NCI-H1105 (cell line): ENCODE data around the gene SPART.
"Not testable (repeated sequence)": the region's sequence is repeated elsewhere in the genome, so short reads cannot be mapped to it uniquely, and the experiment has no call there.

Experiments
- DNase-seq: peaks from one replicate; lab custom pipeline; 2025; lab: John Stamatoyannopoulos, UW

Gene SPART

DNA sequence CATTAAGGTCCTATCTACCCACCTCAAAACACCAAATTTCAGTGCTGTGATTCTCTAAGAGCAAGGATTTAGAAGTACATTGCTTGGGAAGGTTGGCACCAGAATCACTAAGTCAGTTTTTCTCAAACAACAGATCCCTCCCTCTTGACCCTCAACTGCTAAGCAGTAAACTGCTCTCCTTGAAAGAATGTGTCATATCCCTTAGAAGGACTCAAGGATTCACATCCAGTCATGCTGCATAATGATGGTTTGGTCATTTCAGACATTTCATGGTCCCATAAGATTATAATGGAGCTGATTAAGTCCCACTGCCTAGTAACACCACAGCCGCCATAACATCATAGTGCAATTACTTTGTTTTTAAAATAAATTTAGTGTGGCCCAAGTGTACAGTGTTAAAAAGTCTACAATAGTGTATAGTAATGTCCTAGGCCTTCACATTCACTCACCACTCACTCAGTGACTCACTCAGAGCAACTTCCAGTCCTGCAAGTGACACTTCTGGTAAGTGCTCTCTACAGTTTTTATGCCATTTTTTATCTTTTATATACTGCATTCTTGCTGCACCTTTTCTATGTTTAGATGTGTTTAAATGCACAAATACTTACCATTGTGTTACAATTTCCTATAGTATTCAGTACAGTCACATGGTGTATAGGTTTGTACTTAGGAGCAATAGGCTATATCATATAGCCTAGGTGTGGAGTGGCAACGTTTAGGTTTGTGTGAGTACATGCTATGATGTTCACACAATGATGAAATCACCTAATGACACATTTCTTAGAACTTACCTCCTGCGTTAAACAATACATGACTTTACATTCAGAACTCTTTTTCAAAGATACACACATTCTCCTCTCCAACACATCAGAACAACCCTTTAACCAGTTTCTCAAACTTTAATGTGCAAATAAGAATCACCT is 32.9 kb downstream of the SPART start:
- DNase-seq = no peak

DNA sequence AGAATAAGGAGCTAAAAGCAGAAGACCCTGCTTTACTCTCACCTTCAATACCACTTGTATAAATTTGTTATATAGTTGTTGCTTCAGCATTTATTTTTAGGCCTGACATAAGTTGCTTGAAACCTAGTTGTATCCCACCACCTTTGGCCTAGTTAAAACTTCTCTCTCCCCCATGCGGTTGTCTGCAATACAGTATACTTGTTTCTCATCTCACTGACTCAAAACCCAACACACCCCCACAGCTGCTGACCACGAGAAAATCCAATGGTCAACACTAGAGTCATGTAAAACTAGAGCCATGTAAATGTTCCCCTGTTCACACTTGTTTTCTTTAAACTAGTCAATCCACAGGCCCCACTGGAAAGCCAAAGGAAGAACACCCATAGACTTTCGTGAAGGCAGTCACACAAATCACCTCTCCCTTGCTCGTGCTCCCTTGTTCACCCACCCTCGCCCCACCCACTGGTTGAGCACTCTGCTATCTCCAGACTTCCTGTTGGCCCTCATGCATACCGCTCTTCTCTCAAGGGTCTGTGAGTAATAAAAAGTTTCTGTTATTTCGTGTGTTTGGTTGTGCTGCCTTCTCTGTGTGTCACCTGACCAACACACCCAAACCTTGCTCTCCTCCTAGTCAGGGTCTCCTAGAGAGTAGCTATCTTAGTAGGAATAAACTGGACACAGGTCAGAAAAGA is 35.6 kb downstream of the SPART start:
- no peak for DNase-seq

DNA sequence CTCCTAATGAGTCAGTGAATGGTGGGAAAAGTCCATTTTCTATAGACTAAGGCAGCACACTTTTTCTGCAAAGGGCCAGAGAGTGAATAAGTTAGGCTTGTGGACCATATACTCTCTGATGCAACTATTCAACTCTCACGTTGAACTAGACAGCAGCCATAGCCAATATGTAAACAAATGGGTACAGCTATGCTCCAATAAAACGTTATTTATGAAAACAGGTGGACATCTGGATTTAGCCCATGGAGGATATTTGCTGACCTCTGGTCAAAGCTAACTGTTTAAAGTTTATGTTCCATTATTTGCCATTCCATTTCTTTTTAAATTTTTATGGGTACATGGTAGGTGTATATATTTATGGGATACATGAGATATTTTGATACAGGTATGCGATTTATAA is 43.9 kb downstream of the SPART start:
- no peak for DNase-seq

DNA sequence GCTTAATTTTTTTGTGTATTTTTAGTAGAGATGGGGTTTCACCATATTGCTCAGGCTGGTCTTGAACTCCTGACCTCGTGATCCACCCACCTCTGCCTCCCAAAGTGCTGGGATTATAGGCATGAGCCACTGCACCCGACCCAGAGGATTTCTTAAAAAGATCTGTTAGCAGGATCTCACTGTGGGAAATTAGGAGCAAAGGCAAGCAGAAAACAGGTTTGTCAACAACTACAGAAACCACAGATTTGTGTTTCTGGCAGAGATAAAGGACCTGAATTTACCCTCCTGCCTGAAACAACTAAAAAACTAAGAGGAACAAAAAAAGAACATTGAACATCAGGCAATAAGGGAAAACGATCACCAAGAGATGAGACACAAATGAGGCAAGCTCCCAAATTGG is 46.7 kb downstream of the SPART start:
- DNase-seq = not testable (repeated sequence)

DNA sequence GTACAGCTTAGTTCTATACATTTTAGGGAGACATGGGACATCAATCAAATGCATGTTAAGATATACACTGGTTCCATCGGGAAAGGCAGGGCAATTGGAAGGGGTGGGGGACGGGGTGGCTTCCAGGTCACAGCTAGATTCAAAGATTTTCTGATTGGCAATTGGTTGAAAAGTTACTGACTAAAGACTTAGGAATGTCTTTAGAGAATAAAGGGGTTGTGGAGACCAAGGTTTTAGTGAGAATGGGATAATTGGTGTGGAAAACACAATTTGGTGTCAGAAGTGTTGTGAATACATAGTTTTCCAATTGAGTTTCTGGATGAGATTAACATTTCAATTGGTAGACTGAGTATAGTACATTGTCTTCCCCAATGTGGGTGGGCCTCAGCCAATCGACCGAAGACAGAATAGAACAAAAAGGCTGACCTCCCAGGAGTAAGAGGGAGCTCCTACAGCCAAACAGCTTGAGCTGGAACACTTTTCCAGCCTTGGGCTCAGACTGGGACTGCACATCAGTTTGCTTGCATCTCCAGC is 47.6 kb downstream of the SPART start:
- no peak for DNase-seq

DNA sequence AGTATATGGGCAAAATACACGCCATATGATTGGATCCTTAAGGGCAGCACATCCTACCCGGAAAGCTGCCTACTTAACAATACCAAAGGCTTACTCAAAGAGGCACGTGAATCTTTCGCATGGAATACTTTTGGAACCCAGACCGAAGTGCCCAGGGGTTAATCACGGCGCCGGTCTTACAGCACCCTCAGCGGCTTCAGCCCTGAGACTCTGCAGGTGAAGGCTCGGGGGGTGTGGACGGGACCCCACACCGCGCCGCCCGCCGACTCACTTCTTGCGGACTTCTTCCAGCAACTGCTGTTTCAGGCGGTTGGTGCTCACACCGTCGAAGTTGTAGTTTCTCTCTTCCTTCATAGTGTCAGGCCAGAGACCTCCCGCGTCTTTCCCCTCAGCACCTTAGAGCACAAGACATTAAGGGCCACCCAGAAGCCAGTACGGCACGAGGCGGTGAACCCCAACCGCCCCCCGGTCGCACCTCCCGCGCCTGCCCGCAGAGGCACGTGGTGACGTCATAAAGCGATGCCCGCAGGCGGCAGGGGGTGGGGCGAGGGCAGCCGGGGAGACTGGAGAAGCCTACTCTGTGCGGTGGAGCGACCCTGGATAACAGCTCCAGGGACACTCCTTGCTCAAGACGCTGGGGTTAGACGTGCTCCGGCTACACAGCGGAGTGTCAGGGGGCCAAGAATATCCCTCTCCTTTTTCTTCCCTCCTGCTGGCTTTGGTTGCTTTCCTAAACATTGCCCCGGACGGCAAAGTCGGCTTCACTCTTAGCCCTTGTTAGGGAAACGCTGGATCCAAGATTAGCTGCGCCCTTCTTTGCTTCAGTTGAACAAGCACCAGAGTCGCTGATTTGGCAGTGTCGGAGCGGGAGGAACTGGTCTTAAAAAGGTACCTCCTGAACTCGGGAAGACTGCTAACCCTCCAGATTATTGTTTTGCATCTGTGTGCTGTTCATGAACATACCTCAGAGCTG is 48.5 kb downstream of the SPART start, which contains the start of gene CCDC169:
CCDC169 (minus strand) TSS at position 449 of the 973 bp plus-strand sequence; CDS start at position 354, 95 bp downstream.
- DNase-seq = peak; percentile 37

DNA sequence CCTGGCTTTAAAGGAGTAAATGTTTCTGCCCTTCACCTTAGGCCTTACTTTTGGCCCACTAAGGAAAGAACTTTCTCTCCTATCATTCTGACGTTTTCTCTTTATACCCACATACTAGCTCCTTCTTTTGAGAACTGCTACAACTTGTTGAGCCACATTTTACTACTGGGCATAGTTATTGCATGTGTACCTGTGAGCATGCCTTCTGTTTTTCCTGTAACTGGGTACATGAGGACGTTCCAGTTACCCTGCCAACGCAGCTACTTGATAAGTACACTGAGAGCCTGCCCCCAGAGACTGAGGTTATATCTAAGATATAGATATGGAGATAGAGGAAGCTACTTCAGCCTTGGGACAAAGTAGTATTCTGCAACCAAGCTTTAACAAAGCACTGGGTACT is 52.1 kb downstream of the SPART start:
- DNase-seq = no peak

DNA sequence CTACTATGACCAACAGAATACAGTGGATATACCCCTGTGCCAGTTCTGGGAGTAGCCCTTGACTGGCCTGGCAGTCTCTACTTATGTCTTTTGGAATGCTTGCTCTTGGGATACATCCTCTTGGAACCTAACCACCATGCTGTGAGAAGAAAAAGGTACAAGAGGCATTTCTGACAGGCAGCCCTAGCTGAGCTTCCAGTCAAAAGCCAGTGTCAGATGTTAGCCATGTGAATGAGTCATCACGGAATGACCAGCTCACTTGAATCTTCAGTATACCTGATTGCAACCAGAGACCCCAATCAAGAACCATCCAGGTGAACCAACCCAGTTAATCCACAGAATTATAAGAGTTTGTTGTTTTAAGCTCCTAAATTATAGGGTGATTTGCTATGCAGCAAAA is 52.7 kb downstream of the SPART start:
- no peak for DNase-seq

DNA sequence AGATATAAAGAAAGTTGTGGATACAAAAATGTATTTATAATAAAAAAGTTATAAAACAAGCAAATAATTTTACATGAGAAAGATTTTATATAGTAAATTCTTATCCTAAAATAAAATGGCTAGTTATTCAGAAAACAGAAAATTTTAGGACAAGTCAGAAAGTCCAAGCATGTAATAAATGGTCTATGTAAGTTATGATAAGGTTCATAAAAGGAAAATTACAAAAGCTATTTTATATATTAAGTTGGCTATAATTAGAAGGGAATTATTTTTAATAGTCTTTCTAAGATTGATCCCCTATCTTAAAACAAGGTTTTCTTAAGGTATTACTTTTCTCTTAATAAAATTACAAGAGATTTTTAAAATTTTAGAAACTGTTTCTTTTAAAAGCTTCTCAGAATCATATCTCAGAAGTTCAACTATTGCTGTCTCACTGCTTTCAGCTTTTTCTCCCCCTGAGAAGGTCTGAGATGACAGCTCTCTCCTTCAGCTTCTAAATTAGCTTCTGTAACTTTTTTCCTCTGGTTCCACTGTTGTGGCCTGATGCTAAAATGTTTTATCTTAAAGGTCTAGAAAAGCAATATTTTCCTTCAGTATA is 57.3 kb downstream of the SPART start:
- DNase-seq = no peak

DNA sequence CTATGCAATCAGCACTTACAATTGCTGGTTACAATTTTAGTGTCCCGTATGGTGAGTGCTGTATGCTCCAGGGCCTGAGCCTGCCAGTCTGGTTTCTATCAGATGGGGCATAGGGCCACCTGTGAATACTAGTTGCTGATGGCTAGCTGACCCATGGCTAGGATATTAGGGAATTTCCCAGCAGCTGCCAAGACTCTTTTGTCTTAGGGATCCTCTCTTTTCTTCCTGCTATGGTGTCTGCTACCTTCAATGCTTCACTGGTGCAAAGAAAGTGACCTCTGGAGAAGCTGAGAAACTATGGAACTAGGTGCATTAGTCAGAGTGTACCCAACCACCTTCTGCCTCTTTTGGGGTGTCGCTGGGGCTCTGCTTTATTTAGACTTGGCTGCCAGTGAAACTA is 60.2 kb downstream of the SPART start:
- no peak for DNase-seq

DNA sequence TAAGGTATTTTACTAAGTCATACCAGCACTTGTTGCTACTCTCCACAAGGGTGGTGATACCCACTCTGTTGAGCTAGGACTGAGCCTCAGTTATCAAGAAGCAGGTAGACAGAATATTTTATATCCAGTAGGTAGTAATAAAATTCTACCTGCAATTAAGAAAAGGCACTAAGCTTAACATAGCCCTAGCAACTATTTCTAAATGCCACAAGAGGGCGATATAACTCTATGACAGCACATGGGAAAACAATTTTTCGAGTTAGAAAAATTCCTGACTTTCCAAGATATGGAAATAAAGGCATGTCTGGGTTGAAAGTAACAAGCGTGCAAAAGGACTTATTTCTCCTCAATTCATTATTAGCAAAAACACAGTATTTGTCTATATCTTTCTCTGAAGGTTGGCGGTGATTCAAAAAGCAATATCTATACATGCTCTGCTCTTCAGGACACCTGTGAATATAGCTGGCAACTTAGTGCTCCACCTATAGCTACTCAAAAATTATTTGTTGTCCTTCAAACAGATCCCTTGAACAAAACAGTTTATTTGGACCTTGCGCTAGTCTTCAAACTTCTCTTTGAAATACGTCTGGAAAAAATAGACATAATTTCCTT is 63.3 kb downstream of the SPART start:
- DNase-seq = peak; percentile 15

DNA sequence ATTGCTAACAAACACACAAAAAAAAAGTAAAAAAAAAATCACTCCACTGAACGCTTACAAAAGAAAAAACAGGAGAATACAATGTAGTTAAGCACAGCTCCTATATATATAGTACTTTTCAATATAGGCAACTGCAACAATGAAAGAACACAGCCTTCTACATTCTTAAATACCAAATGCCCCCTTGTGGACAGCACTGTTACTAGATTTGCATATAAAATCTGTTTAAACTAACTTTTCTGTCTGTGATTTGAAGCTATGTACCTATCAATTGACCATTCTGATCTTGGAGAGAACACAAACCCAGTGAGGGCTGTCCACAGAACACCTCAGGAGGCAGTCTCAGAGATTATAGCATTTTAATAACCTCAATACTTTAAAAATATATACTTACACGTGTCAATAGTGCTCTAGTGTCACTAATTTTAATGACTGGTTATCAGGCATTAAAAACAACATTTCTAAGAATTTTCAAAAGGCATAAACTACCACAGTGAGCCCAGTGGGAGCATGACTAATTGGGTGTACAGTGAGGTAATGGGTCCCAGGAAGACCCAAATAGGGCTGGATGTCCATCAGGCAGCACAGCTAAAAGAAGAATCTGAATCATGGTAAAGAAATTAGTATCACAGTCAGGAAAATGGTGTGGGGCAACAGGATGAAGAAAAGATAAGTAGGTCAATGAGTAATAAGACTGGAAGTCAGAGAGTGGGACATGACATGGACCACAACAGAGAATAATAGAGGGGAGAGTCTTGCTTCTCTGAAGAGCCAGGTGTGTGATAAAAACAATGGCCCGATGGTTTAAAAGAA is 70.8 kb downstream of the SPART start:
- peak; percentile 37 for DNase-seq

DNA sequence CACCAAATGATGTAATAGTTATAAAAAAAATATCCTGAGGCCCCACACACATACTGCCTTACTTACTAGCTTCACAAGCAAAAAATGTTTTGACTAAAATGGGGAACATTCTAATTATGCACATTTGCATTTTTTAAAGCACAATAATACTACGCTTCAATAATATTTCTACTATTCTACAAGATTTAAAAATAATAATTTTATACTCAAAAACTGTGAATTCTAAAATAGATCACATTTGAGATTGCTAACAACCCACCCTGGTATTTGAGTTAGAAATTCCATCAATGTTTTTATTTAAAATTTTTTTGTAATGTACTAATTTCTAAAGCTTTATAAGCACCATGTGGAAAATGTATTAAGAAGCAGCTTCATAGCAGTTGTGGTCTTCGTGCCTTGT is 72.8 kb downstream of the SPART start:
- DNase-seq = no peak

DNA sequence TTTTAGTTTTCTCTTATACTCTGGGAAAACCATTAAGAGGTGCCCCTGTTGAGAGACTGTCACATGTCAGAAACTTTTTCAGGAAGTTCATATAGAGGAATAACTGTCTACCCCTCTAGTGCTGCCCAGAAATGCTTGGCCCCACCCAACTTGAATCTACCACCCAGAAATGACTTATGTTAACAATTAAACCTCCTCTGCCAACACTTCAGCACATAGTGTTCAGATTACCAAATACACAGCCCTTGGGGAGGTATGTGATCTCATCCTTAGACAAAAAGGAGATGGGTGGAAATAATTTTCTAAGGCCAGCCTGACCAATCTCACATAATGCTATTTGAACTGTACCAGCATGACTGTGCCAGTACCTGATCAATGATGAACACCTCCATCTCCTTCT is 84.2 kb downstream of the SPART start:
- DNase-seq = no peak

DNA sequence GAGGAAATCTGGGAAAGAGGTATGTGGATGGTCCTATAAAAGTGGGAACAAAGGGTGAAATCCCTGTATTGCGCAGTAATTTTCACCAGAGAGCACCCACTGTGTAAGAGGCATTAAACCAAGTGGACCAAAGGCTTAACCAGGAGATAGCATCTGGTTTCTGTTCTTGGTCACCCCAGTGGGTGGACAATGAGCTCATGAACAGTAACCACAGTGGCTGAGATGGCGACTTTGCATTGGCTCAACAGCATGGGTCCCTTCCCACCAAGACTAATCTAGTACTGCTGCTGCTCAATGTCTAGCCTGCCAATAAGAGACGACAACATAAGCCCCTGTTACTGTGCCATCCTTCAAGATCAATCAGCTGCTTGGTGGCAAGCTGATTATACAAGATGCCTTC is 85.2 kb downstream of the SPART start:
- no peak for DNase-seq

DNA sequence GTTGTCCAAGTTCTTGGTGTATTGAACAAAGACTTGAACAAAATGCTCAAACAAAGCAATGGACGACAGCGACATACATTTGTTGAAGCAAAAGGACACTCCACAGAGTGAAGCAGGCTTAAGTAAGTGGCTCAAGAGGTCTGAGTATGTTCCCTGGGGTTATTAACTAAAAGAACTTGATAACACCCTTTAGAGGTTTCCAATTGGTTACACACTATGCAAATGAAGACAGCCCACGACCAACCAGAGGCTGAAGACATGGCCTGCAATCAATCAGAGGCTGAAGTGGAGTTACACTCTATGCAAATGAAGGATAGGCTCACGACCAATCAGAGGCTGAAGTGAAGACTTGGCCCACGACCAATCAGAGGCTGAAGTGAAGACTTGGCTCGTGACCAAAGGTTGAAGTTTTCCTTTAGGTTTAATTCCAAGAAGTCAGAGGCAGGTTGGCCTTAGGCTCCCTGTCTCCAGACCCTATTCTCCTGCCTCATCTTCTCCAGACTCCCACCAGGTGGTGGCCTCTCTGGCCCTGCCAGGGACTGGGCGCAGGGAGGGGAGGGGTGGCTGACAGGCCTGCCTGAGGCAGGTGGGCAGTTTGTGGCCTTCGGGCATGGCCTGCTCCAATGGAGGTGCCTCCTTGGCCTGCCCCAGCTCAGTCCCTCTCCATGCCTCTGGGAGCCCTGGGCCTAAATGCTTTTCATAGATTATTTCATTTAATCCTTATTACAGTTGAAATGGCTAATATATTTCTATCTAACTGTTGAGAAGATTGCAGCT is 86.6 kb downstream of the SPART start:
- DNase-seq = no peak

DNA sequence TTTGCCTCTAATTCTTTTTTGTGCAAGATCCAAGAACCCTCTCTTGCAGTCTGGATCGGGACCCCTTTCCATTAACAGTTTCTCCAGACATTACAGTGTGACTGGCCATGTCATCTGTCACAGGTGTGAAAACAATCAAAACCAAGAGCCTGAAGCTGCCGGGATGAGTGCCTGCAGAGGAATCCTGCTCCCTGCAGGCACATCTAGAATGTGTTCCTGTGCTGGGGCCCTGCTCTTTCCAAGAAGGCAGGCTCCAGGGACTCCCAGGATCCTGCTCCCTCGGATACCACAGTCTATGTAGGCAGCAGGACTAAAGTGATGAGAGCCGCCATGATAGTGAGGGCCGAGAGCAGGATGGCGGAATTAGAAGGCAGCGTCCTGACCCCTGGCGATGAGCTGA is 87.4 kb downstream of the SPART start:
- no peak for DNase-seq
